ENCODE results near the gene SLC25A5.
"Not testable (repeated sequence)": the region's sequence is repeated elsewhere in the genome, so short reads cannot be mapped to it uniquely, and the experiment has no call there.

Gene SLC25A5

GRCh38 chrX:119474615-119475388 is 6.6 kb downstream of the SLC25A5 start:
- Histone ChIP-seq H3K27ac (no peak overlapping the region), H3K4me3 (no peak overlapping the region)

DNA sequence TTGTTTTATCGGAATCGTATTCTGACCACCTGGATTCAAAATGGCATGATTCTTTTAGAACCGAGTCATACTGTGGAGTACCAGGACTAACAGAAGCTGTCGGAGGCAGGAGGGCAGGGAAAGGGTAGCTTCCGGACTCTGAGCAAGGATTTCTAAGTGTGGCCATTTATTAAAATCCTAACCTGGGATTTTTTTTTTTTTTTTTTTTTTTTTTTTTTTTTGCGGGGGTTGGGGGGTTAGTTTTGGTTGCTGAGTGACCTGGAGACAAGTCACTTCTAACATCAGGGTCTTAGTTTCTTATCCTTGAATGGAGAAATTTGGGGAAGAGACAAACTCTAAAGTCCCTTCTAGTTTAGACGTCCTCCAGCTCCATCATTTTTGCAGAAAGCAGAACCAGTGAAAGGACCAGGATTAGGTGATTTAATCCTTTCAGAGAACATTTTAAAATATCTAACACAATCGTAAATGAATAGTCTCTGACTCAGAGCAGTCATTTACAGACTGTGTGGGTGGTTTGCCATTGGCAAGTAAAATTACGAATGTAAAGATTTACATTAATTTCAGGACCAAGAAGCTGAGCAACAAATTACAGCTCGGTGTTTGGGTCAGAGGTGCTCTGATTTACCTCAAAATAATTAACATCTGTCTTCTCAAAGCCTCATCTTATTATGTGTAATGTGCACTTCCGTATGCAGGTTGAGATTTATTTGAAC is 7.3 kb downstream of the SLC25A5 start:
- no peak overlapping the region for H3K4me3 ChIP-seq
- H3K27ac ChIP-seq = no peak overlapping the region

DNA sequence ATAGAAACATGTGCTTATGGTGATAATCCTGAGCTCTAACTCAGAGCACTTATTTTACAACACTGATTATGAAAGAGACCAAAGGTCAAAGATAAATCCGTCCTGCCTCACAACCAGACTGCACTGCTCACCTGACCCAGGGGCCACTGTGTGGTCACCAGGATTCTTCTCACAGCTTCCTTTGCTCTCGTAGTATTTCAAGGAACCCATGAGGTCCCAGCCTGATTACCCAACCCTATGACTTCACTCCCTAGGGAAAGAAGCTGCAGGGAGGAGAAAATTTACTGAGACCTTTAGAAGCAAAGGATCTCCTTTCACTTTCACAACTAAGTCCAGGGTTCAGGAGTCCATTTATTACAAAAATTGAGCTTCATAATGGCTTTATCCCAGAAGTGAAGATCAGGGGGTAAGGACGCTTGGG is 9.6 kb downstream of the SLC25A5 start:
- H3K27ac ChIP-seq = no peak overlapping the region
- no peak overlapping the region for H3K4me3 ChIP-seq

- Histone ChIP-seq H3K27ac (no peak overlapping the region), H3K4me3 (no peak overlapping the region)
Measured at GRCh38 chrX:119478504-119478903, 10.3 kb downstream of the SLC25A5 start.

DNA sequence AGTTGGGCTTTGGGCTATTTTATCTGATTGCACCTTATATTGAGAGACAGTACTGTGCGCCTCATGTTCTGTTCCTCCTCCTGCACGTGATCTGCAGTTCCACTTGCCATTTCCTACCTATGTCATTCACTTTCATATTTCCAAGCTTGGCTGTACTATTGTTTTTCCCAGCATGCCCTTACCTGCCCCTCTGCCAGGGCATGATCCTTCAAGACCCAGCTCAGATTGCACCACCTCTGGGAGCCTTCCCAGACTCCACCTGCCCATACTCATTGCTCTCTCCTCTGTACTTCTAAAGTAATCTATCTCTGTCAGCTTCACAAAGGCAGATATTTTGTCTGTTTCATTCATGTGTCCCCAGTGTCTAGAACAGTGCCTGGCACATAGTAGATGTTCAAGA is 11.6 kb downstream of the SLC25A5 start:
- Histone ChIP-seq H3K27ac (peak overlapping the region in 1 of 21 experiments; percentile 75), H3K4me3 (no peak overlapping the region)

DNA sequence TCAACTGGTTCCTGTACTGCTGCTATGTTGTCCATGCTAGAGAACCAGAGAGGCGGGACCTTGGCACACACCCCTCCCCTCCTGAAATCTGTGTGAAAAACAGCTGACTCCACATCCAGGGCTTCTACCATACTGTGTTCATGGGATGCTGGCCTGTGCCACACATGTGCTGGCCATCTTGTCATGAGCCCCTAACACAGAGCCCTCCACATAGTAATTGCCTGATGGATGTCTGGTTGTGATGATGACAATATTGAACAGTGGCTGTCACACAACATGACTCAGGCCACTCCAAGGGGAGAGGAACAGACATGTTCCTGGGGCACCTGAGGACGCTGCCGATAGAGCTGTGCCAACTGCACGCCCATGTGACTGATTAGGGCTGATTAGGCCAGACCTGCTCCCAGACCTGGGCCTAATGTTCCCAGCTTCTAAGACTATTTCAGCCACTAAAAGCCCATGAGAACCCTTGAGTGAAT is 13.1 kb downstream of the SLC25A5 start:
- no peak overlapping the region for H3K4me3 ChIP-seq
- H3K27ac ChIP-seq = peak overlapping the region in 9 of 21 experiments; percentile 14 to 75 (median 60)

- H3K4me3 ChIP-seq = peak overlapping the region in 3 of 7 experiments; percentile 14 to 33 (median 31)
- H3K27ac ChIP-seq = peak overlapping the region in 19 of 21 experiments; percentile 17 to 78 (median 61)
Measured at GRCh38 chrX:119482041-119482440, 13.8 kb downstream of the SLC25A5 start.

GRCh38 chrX:119482481-119483480 is 14.5 kb downstream of the SLC25A5 start:
- Histone ChIP-seq H3K27ac (peak overlapping the region in 20 of 21 experiments; percentile 17 to 78 (median 60)), H3K4me3 (peak overlapping the region in 5 of 7 experiments; percentile 2 to 33 (median 16))

- no peak overlapping the region for H3K4me3 ChIP-seq
Measured at GRCh38 chrX:119486745-119487144, 18.5 kb downstream of the SLC25A5 start.

GRCh38 chrX:119487766-119488165 is 19.5 kb downstream of the SLC25A5 start:
- H3K27ac ChIP-seq, H3K4me3 ChIP-seq: not testable (repeated sequence)

More at GRCh38 chrX:119486745-119487144, 18.5 kb downstream of the SLC25A5 start:
- H3K27ac ChIP-seq = no peak overlapping the region

DNA sequence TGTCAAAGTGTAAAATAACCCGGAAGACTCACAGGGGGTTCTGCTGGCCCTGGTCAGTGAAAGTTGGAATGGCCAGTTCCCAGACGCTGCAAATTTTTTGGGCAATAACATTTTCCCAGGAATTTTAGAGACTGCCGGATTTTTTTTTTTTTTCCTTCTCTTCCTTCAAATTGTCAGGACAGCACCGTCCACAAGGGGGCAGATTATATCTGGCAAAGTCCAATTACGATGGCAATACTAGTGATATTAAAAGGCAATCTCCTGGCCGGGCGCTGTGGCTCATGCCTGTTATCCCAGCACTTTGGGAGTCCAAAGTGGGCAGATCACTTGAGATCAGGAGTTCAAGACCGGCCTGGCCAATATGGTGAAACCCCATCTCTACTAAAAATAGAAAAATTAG is 20.5 kb downstream of the SLC25A5 start:
- Histone ChIP-seq H3K4me3 (no peak overlapping the region), H3K27ac (no peak overlapping the region)

- Histone ChIP-seq H3K4me3 (no peak overlapping the region), H3K27ac (no peak overlapping the region)
Measured at GRCh38 chrX:119489212-119490074, 21.2 kb downstream of the SLC25A5 start.

DNA sequence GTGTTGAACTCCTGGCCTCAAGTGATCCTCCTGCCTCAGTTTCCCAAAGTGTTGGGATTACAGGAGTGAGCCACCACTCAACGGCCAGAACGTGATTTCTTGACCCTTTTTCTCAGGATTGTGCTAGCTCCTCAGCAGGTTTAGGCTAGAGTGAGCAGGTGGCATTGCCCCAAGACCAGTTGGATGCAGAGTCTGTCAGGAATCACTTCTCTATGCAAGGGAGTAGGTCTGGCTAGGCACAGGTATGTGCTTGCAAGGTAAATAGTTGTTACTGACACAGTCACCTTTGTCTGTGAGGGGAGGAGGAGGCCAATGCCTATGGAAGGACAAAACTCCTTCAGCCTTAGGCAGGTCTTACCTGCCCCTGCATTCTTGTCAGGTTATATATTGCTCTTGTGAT is 24.2 kb downstream of the SLC25A5 start:
- H3K27ac ChIP-seq = peak overlapping the region in 3 of 21 experiments; percentile 5 to 63 (median 17)

DNA sequence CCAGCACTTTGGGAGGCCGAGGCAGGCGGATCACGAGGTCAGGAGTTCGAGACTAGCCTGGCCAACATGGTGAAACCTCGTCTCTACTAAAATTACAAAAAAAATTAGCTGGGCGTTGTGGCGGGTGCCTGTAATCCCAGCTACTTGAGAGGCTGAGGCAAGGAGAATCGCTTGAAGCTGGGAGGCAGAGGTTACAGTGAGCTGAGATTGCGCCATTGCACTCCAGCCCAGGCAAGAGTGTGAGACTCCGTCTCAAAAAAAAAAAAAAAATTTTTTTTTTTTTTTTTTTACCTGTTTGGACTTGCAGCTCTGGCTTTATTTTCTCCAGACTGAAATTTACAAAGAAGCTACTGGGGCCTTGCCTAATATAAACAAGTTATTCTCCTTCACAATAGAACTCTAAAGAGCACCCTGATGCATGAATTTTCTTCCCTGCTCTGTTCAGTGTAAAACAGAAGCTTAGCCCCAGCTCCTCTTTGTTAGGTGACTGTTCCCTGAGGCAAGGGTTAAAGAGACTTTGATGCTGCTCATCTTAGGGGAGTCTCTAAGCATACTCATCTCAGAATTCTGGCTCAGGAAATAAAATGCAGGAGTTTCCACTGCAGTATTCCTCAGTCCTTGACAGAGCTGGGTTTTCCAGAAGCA is 25.7 kb downstream of the SLC25A5 start:
- not testable (repeated sequence) for H3K4me3 ChIP-seq
- H3K27ac ChIP-seq = peak overlapping the region in 13 of 21 experiments; percentile 25 to 69 (median 47)

More for the DNA sequence above, 24.2 kb downstream of the SLC25A5 start:
- no peak overlapping the region for H3K4me3 ChIP-seq

DNA sequence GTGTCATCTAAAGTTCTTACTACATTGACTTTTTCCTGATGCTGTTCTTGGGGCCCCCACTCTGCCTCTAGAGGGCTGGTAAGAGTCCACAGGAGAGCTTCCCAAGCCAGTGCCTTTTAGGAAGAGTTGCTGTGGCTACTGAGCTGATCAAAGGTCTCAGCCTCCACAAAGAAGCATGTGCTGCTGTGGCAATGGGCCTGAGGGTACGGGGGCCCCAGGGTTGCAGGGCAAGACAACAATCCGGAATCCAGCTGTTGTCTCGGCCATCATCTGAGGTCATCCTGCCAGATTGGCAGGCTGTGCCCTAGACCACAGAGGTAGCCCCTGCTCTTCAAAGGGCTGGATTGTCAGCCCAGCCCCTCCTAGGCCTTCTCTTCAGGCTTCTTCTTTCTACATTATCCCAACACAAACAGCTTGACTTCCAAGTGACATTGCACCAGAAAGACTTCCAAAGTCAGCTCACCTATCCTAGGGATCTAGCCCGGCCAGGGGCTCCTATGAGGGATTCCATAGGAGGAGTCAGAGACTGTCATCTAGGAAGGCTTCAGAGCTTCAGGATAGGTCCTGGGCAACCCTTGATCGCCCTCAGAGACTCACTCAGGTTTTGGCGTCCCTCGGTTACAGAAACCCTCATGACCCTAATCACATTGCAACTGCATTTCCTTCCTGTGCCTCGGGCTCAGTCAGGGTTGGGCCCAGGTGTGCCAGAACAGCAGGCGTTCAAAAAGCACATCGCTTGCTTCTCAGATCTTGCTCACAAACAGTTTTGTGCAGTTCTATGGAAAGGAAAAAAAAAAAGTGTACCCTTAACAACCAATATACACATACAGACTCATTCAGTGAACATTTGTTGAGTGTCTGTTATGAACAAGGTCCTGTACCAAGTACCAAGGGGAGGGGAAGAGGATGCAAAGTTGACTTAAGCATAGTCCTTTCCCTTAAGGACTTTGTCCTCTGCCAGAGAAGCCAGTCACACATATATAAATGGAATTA is 27.8 kb downstream of the SLC25A5 start:
- Histone ChIP-seq H3K27ac (peak overlapping the region in 9 of 21 experiments; percentile 4 to 69 (median 38)), H3K4me3 (no peak overlapping the region)

GRCh38 chrX:119497185-119497584 is 28.9 kb downstream of the SLC25A5 start:
- no peak overlapping the region for H3K27ac ChIP-seq
- no peak overlapping the region for H3K4me3 ChIP-seq
